HepG2 (cell line): ENCODE data around the gene MAP1LC3B. TPM values are rescaled to one million over a fixed set of nuclear protein-coding genes. Genes with fewer than 3 reads are reported as not detected.
A peak's percentile ranks its signal among the peaks of the same experiment; 100 is the strongest.

ENCODE experiments used
- ATAC-seq: fragments of 200-7000 bp; cut with Tn5 transposase; 3 replicates; pipeline ENCODE4 v1.9.1; 2020; ENCODE audit warnings: mild to moderate bottlenecking, moderate library complexity
- BruUV-seq: library from RNA; stranded (reverse); fragments of 400-500 nt; replicated peaks from 2 replicates; lab custom pipeline; 2021; lab: Mats Ljungman, UMichigan
- CTCF ChIA-PET: fragments of 300-600 bp; formaldehyde crosslinking; extraction: SDS; loops from one replicate; lab custom pipeline; 2021; ENCODE audit warnings: low total read pairs, inconsistent platforms, low intra/inter-chr PET ratio; lab: Yijun Ruan, JAX
- POLR2A ChIA-PET: fragments of 350-600 bp; sonication (Branson Sonifier 250); formaldehyde crosslinking; loops from one replicate; lab custom pipeline; 2020; ENCODE audit warnings: antibody characterized with exemption, inconsistent platforms; lab: Yijun Ruan, JAX
- DNase-seq: peaks from one replicate; pipeline ENCODE4 v3.0.0-alpha.2; 2015; ENCODE audit warnings: low spot score
- FAIRE-seq: peaks from 3 replicates; lab custom pipeline; 2011; peaks lifted over from hg19 to GRCh38; lab: Jason Lieb, UNC
- H2AFZ ChIP-seq: one replicate; pipeline ENCODE4 v1.6.1; 2011; ENCODE audit warnings: low read length, inconsistent platforms
- H3K27ac ChIP-seq: fragments of 300-600 bp; 3 replicates; pipeline ENCODE4 v1.8.0; 2011; ENCODE audit warnings: mixed run types, mild to moderate bottlenecking, mixed read lengths, low read length, inconsistent platforms; ENCODE audit not compliant: insufficient read depth; ENCODE audit errors: extremely low read length
- H3K27me3 ChIP-seq, 2 experiments: fragments of 200-600 bp in 1 of 2; 2 replicates in 1 of 2; 3 replicates in 1 of 2; pipeline versions ENCODE4 v1.6.0 to v1.8.0; 2011; ENCODE audit warnings: low read length in 2 of 2, mild to moderate bottlenecking in 2 of 2, moderate library complexity in 2 of 2, inconsistent platforms in 1 of 2; ENCODE audit not compliant: insufficient read depth in 2 of 2, control insufficient read depth in 1 of 2
- H3K36me3 ChIP-seq, 2 experiments: fragments of 200-600 bp in 1 of 2; replicated peaks in 1 of 2; 2 replicates in 1 of 2; 3 replicates in 1 of 2; pipeline versions ENCODE4 v1.5.1 to v1.8.0; 2011; ENCODE audit warnings: low read length in 2 of 2, inconsistent platforms in 1 of 2; ENCODE audit not compliant: insufficient read depth in 2 of 2, control insufficient read depth in 1 of 2
- H3K4me1 ChIP-seq: 2 replicates; pipeline ENCODE4 v1.5.1; 2012; ENCODE audit warnings: low read length, inconsistent platforms; ENCODE audit not compliant: insufficient read depth
- H3K4me2 ChIP-seq: 2 replicates; pipeline ENCODE4 v1.6.0; 2011; ENCODE audit warnings: low read depth, low read length, inconsistent platforms
- H3K4me3 ChIP-seq, 3 experiments: fragments of 200-600 bp in 1 of 3; sonication (generic), shearing (Covaris generic) in 1 of 3; replicated peaks in 1 of 3; 2 replicates each; pipeline ENCODE4 v1.5.1; 2011 to 2016; ENCODE audit warnings: low read length in 3 of 3, inconsistent platforms in 2 of 3, low read depth in 2 of 3, mild to moderate bottlenecking in 2 of 3, control low read depth in 1 of 3, mixed read lengths in 1 of 3; ENCODE audit not compliant: insufficient read depth in 1 of 3
- H3K79me2 ChIP-seq: one replicate; pipeline ENCODE4 v1.6.1; 2011; ENCODE audit warnings: low read length, inconsistent platforms; ENCODE audit not compliant: insufficient read depth
- H3K9ac ChIP-seq: 2 replicates; pipeline ENCODE4 v1.6.0; 2011; ENCODE audit warnings: mild to moderate bottlenecking, low read depth, low read length, inconsistent platforms; ENCODE audit not compliant: insufficient read depth
- H3K9me3 ChIP-seq: 2 replicates; pipeline ENCODE4 v1.5.1; 2012; ENCODE audit warnings: mild to moderate bottlenecking, low read length
- H4K20me1 ChIP-seq: 2 replicates; pipeline ENCODE4 v1.6.0; 2011; ENCODE audit warnings: inconsistent platforms, mild to moderate bottlenecking, low read length, moderate library complexity; ENCODE audit not compliant: insufficient read depth
- MIER2 ChIP-seq: IDR thresholded peaks from 2 replicates; pipeline ENCODE4 v1.6.1; 2016; ENCODE audit warnings: missing biosample characterization, missing genetic modification reagents
- SALL1 ChIP-seq: sonication (generic); formaldehyde crosslinking; IDR thresholded peaks from 2 replicates; pipeline ENCODE4 v1.8.0; 2022; ENCODE audit warnings: mild to moderate bottlenecking, missing genetic modification reagents
- THAP11 ChIP-seq: IDR thresholded peaks from 2 replicates; pipeline ENCODE4 v1.6.1; 2016; ENCODE audit warnings: missing biosample characterization, missing genetic modification reagents
- TRIM24 ChIP-seq: sonication (generic); formaldehyde crosslinking; IDR thresholded peaks from 2 replicates; pipeline ENCODE4 v1.8.0; 2022; ENCODE audit warnings: mild to moderate bottlenecking, missing genetic modification reagents
- ZBTB38 ChIP-seq: sonication (generic); formaldehyde crosslinking; IDR thresholded peaks from 2 replicates; pipeline ENCODE4 v1.5.1; 2020; ENCODE audit warnings: mild to moderate bottlenecking, missing genetic modification reagents
- ZNF251 ChIP-seq: sonication (generic); formaldehyde crosslinking; IDR thresholded peaks from 2 replicates; pipeline ENCODE4 v1.9.0; 2021; ENCODE audit warnings: mild to moderate bottlenecking, missing genetic modification reagents
- ZNF274 ChIP-seq: sonication (generic); formaldehyde crosslinking; IDR thresholded peaks from 2 replicates; pipeline ENCODE4 v1.5.1; 2020; ENCODE audit warnings: mild to moderate bottlenecking, missing genetic modification reagents
- WGBS: methylation state at CpG from one replicate; pipeline ENCODE4 v1.1.6; 2017; ENCODE audit warnings: low lambda C conversion rate; 5-methylcytosine and 5-hydroxymethylcytosine counted together
- in situ Hi-C: cut with HindIII; loops from 2 replicates; pipeline ENCODE4 v1.10.0; 2017; ENCODE audit warnings: low pct_unique_long_range_greater_than_20kb; ENCODE audit not compliant: extremely low pct_ligation_motif_present
- intact Hi-C: fragments of 100-400 bp; cut with micrococcal nuclease; formaldehyde crosslinking; loops from one replicate; pipeline ENCODE4 v1.10.0; 2022; ENCODE audit not compliant: unreplicated experiment
- polyA plus RNA-seq, 8 experiments: library from polyadenylated mRNA; depleted of rRNA in 3 of 8; stranded (reverse) in 7 of 8; unstranded in 1 of 8; fragments of >200 nt; fragmentation: Illumina TruSeq in 4 of 8; extraction: Trizol in 4 of 8; gene quantifications; 2 replicates each; pipeline versions ENCODE4 v1.2.1 to v1.2.3, GENCODE V29; 2011 to 2016; ENCODE audit warnings: low read depth in 4 of 8, missing spikeins in 1 of 8, mixed read lengths in 1 of 8; ENCODE audit not compliant: insufficient read depth in 1 of 8
- total RNA-seq, 5 experiments: library from RNA; depleted of rRNA; stranded (reverse); fragments of >200 nt; fragmentation: Illumina TruSeq; extraction: Trizol; gene quantifications; 2 replicates each; pipeline ENCODE4 v1.2.3, GENCODE V29; 2016; ENCODE audit warnings: low read depth in 1 of 5
- TF ChIP-seq, protein P1 (sequence below): sonication (generic); formaldehyde crosslinking; IDR thresholded peaks from 2 replicates; pipeline ENCODE4 v1.9.0; 2022; ENCODE audit warnings: missing genetic modification reagents, mild to moderate bottlenecking, borderline replicate concordance
- TF ChIP-seq, protein P2 (sequence below): sonication (generic); formaldehyde crosslinking; IDR thresholded peaks from 2 replicates; pipeline ENCODE4 v1.5.0; 2020; ENCODE audit warnings: mild to moderate bottlenecking, missing genetic modification reagents
- TF ChIP-seq, protein P3 (sequence below): sonication (generic); formaldehyde crosslinking; IDR thresholded peaks from 2 replicates; pipeline ENCODE4 v1.5.1; 2020; ENCODE audit warnings: mild to moderate bottlenecking, missing genetic modification reagents, borderline replicate concordance
- TF ChIP-seq, protein P4 (sequence below): sonication (generic); formaldehyde crosslinking; IDR thresholded peaks from 2 replicates; pipeline ENCODE4 v1.5.1; 2020; ENCODE audit warnings: mild to moderate bottlenecking, missing genetic modification reagents, moderate library complexity

Gene MAP1LC3B
- total and polyA plus RNA-seq, 2 of the 13 experiments (the other 11 are each of a cell fraction or from before 2014, with no cell fraction given), result 15.7 to 37.4 TPM

- POLR2A ChIA-PET, result no interaction called here
- no peak for FAIRE-seq
- no TSS peak for BruUV-seq
- no peak overlapping the region for H2AFZ ChIP-seq
- no peaks in the 10 kb centered on the region for H3K9me3 ChIP-seq
- in situ Hi-C loops (no loop called here), intact Hi-C loops (no loop called here)
- H3K9ac ChIP-seq, result no peak overlapping the region
- peak overlapping the region; percentile 23 for H3K27ac ChIP-seq
- H3K27me3 ChIP-seq, result no peaks in the 10 kb centered on the region
- H3K4me3 ChIP-seq, result no peak overlapping the region
- H3K79me2 ChIP-seq, result peaks cover 80% of the 10 kb centered on the region
- ATAC-seq, result no peak
- peaks cover 63 to 90% of the 10 kb centered on the region in 2 experiments for H3K36me3 ChIP-seq
- peaks cover 94% of the 10 kb centered on the region for H4K20me1 ChIP-seq
- no peak overlapping the region for H3K4me2 ChIP-seq
- no peaks in the 10 kb centered on the region for H3K4me1 ChIP-seq
- CTCF ChIA-PET, result no interaction called here
- 95% methylated on average over 21 of the region's 21 CpGs for WGBS
- DNase-seq, result no peak
- 0 out of 2 replicates have a peak, but pooled peaks have one; percentile 6 for TF ChIP-seq SALL1 (CRISPR knock-in tag)
- TF ChIP-seq, protein P1, sequence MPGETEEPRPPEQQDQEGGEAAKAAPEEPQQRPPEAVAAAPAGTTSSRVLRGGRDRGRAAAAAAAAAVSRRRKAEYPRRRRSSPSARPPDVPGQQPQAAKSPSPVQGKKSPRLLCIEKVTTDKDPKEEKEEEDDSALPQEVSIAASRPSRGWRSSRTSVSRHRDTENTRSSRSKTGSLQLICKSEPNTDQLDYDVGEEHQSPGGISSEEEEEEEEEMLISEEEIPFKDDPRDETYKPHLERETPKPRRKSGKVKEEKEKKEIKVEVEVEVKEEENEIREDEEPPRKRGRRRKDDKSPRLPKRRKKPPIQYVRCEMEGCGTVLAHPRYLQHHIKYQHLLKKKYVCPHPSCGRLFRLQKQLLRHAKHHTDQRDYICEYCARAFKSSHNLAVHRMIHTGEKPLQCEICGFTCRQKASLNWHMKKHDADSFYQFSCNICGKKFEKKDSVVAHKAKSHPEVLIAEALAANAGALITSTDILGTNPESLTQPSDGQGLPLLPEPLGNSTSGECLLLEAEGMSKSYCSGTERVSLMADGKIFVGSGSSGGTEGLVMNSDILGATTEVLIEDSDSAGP, result 0 out of 2 replicates have a peak, but pooled peaks have one; percentile 28
- TF ChIP-seq MIER2 (CRISPR knock-in tag), result no peak
- TF ChIP-seq, protein P2, sequence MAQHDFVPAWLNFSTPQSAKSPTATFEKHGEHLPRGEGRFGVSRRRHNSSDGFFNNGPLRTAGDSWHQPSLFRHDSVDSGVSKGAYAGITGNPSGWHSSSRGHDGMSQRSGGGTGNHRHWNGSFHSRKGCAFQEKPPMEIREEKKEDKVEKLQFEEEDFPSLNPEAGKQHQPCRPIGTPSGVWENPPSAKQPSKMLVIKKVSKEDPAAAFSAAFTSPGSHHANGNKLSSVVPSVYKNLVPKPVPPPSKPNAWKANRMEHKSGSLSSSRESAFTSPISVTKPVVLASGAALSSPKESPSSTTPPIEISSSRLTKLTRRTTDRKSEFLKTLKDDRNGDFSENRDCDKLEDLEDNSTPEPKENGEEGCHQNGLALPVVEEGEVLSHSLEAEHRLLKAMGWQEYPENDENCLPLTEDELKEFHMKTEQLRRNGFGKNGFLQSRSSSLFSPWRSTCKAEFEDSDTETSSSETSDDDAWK (CRISPR knock-in tag), result no peak
- no peak for TF ChIP-seq TRIM24 (CRISPR knock-in tag)
- TF ChIP-seq THAP11 (CRISPR knock-in tag), result no peak
- no peak for TF ChIP-seq ZNF274
- TF ChIP-seq ZNF251 (CRISPR knock-in tag), result no peak
- peak; percentile 81; the same call in 1 of the 2 replicates for TF ChIP-seq ZBTB38 (CRISPR knock-in tag)
- TF ChIP-seq, protein P3, sequence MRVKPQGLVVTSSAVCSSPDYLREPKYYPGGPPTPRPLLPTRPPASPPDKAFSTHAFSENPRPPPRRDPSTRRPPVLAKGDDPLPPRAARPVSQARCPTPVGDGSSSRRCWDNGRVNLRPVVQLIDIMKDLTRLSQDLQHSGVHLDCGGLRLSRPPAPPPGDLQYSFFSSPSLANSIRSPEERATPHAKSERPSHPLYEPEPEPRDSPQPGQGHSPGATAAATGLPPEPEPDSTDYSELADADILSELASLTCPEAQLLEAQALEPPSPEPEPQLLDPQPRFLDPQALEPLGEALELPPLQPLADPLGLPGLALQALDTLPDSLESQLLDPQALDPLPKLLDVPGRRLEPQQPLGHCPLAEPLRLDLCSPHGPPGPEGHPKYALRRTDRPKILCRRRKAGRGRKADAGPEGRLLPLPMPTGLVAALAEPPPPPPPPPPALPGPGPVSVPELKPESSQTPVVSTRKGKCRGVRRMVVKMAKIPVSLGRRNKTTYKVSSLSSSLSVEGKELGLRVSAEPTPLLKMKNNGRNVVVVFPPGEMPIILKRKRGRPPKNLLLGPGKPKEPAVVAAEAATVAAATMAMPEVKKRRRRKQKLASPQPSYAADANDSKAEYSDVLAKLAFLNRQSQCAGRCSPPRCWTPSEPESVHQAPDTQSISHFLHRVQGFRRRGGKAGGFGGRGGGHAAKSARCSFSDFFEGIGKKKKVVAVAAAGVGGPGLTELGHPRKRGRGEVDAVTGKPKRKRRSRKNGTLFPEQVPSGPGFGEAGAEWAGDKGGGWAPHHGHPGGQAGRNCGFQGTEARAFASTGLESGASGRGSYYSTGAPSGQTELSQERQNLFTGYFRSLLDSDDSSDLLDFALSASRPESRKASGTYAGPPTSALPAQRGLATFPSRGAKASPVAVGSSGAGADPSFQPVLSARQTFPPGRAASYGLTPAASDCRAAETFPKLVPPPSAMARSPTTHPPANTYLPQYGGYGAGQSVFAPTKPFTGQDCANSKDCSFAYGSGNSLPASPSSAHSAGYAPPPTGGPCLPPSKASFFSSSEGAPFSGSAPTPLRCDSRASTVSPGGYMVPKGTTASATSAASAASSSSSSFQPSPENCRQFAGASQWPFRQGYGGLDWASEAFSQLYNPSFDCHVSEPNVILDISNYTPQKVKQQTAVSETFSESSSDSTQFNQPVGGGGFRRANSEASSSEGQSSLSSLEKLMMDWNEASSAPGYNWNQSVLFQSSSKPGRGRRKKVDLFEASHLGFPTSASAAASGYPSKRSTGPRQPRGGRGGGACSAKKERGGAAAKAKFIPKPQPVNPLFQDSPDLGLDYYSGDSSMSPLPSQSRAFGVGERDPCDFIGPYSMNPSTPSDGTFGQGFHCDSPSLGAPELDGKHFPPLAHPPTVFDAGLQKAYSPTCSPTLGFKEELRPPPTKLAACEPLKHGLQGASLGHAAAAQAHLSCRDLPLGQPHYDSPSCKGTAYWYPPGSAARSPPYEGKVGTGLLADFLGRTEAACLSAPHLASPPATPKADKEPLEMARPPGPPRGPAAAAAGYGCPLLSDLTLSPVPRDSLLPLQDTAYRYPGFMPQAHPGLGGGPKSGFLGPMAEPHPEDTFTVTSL (CRISPR knock-in tag), result no peak
- TF ChIP-seq, protein P4, sequence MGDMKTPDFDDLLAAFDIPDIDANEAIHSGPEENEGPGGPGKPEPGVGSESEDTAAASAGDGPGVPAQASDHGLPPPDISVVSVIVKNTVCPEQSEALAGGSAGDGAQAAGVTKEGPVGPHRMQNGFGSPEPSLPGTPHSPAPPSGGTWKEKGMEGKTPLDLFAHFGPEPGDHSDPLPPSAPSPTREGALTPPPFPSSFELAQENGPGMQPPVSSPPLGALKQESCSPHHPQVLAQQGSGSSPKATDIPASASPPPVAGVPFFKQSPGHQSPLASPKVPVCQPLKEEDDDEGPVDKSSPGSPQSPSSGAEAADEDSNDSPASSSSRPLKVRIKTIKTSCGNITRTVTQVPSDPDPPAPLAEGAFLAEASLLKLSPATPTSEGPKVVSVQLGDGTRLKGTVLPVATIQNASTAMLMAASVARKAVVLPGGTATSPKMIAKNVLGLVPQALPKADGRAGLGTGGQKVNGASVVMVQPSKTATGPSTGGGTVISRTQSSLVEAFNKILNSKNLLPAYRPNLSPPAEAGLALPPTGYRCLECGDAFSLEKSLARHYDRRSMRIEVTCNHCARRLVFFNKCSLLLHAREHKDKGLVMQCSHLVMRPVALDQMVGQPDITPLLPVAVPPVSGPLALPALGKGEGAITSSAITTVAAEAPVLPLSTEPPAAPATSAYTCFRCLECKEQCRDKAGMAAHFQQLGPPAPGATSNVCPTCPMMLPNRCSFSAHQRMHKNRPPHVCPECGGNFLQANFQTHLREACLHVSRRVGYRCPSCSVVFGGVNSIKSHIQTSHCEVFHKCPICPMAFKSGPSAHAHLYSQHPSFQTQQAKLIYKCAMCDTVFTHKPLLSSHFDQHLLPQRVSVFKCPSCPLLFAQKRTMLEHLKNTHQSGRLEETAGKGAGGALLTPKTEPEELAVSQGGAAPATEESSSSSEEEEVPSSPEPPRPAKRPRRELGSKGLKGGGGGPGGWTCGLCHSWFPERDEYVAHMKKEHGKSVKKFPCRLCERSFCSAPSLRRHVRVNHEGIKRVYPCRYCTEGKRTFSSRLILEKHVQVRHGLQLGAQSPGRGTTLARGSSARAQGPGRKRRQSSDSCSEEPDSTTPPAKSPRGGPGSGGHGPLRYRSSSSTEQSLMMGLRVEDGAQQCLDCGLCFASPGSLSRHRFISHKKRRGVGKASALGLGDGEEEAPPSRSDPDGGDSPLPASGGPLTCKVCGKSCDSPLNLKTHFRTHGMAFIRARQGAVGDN (CRISPR knock-in tag), result peak; percentile 63
These were observed 45.5 kb upstream of the MAP1LC3B start for GRCh38 chr16:87346517-87347060.
